Lower leg skin (tissue), 4 donors: Measurements from ENCODE around the gene CAMTA1. TPM values are rescaled to one million over a fixed set of nuclear protein-coding genes. Genes with fewer than 3 reads are reported as not detected.
"Not testable (repeated sequence)": the region's sequence is repeated elsewhere in the genome, so short reads cannot be mapped to it uniquely, and the experiment has no call there.

ENCODE experiments used
- DNase-seq, 2 donors: peaks; one replicate each; pipeline ENCODE4 v3.0.0-alpha.2; 2019; ENCODE audit warnings: low spot score in 2 of 2
- H3K4me3 ChIP-seq: fragments of 200-600 bp; sonication (generic); 2 replicates; pipeline ENCODE4 v1.5.1; 2017; ENCODE audit warnings: mild to moderate bottlenecking, low read depth; ENCODE audit not compliant: poor library complexity, severe bottlenecking
- POLR2A ChIP-seq, 2 donors: fragments of 450-650 bp; IDR thresholded peaks; one replicate each; pipeline ENCODE4 v1.6.1; 2016 to 2017; ENCODE audit warnings: antibody characterized with exemption in 2 of 2, mild to moderate bottlenecking in 1 of 2, moderate library complexity in 1 of 2
- WGBS, 2 donors: methylation state at CpG; one replicate each; pipeline ENCODE4 v1.1.5; 2018; 5-methylcytosine and 5-hydroxymethylcytosine counted together
- intact Hi-C: fragments of 100-400 bp; cut with DNase I; formaldehyde crosslinking; loops from one replicate; pipeline ENCODE4 v1.15.0; 2023; ENCODE audit warnings: low total_unique reads
- total RNA-seq, 4 donors: library from RNA; depleted of rRNA; stranded (reverse); fragments of >200 nt; gene quantifications; one replicate each; pipeline ENCODE4 v1.1.0, GENCODE V29; 2016
- TF ChIP-seq, protein P1 (sequence below), 3 donors: fragments of 450-650 bp; IDR thresholded peaks; one replicate each; pipeline ENCODE4 v1.5.1; 2016; ENCODE audit warnings: antibody characterized with exemption in 3 of 3, mild to moderate bottlenecking in 3 of 3, moderate library complexity in 2 of 3

CAMTA1 gene
- total RNA-seq, 4 donors from 2014 or later, result 24.4 to 52.3 (median 32.9) TPM

DNA sequence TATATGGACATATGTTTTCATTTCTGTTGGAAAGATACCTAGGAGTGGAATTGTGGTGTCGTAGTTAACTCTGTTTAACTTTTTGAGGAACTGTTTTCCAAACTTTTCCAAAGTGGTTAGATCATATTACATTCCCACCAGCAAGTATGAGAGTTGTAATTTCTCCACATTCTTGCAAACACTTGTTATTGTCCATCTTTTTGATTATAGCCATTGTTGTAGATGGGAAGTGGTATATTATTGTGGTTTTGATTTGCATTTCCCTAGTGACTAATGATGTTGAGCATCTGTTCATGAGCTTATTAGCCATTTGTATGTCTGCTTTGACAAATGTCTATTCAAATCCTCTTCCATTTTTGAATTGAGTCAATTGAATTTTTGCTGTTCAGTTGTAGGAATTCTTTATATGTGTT, 19.8 kb downstream of the CAMTA1 start:
- WGBS, 2 donors, result 79 to 82% methylated on average over 1 of the region's 1 CpG
- no peak for TF ChIP-seq POLR2A (IDR thresholded peaks at IDR 0.05)
- TF ChIP-seq, protein P1, sequence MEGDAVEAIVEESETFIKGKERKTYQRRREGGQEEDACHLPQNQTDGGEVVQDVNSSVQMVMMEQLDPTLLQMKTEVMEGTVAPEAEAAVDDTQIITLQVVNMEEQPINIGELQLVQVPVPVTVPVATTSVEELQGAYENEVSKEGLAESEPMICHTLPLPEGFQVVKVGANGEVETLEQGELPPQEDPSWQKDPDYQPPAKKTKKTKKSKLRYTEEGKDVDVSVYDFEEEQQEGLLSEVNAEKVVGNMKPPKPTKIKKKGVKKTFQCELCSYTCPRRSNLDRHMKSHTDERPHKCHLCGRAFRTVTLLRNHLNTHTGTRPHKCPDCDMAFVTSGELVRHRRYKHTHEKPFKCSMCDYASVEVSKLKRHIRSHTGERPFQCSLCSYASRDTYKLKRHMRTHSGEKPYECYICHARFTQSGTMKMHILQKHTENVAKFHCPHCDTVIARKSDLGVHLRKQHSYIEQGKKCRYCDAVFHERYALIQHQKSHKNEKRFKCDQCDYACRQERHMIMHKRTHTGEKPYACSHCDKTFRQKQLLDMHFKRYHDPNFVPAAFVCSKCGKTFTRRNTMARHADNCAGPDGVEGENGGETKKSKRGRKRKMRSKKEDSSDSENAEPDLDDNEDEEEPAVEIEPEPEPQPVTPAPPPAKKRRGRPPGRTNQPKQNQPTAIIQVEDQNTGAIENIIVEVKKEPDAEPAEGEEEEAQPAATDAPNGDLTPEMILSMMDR (IDR thresholded peaks at IDR 0.05), result no peak
- no peak overlapping the region for H3K4me3 ChIP-seq
- DNase-seq, result no peak
- intact Hi-C loops, result no loop called here

DNA sequence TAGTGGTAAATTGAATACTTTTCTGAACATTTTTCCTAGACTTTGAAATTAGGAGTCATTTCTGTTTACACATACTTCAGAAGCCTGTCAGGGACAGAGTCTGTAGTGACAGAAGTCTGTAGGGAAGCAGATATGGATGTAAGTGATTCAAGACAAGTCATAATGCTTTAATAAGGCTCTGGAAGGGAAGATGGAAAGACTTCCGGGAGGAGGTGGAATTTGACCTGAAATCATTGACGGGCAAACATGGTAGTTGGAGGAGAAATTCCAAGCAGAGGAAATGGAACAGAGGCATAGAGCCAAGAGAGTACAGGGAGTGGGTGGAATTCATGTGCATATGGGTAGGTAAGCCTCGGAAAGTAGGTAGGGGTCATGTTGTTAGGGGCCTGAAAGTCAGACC, 22.5 kb downstream of the CAMTA1 start:
- intact Hi-C loops, result no loop called here
- DNase-seq, result no peak
- TF ChIP-seq, protein P1 (IDR thresholded peaks at IDR 0.05), result no peak
- TF ChIP-seq POLR2A (IDR thresholded peaks at IDR 0.05), result no peak
- WGBS, 2 donors, result 63 to 74% methylated on average over 3 of the region's 3 CpGs
- H3K4me3 ChIP-seq, result no peak overlapping the region

DNA sequence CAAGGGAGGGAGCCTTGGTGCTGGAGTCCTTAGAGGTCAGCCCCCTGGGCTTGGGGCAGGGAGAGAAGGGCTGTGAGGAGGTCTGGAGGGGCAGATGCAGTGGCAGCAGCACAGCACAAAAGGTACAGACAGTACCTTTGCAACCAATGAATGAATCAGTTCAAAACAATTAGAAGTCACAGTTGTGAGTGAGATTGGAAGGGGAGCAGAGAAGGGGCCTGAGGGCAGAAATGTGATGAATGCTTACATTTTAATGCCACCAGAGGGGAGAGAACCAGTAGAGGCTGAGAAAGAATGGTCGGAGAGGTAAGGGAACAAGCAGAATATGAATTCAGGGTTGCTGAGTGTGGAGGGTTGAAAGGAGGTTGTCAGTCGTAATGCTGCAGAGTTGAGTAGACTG, 24.2 kb downstream of the CAMTA1 start:
- DNase-seq, result no peak
- 94 to 96% methylated on average over 2 of the region's 2 CpGs for WGBS, 2 donors
- H3K4me3 ChIP-seq, result no peak overlapping the region
- intact Hi-C loops, result no loop called here
- TF ChIP-seq POLR2A (IDR thresholded peaks at IDR 0.05), result no peak
- TF ChIP-seq, protein P1 (IDR thresholded peaks at IDR 0.05), result no peak

DNA sequence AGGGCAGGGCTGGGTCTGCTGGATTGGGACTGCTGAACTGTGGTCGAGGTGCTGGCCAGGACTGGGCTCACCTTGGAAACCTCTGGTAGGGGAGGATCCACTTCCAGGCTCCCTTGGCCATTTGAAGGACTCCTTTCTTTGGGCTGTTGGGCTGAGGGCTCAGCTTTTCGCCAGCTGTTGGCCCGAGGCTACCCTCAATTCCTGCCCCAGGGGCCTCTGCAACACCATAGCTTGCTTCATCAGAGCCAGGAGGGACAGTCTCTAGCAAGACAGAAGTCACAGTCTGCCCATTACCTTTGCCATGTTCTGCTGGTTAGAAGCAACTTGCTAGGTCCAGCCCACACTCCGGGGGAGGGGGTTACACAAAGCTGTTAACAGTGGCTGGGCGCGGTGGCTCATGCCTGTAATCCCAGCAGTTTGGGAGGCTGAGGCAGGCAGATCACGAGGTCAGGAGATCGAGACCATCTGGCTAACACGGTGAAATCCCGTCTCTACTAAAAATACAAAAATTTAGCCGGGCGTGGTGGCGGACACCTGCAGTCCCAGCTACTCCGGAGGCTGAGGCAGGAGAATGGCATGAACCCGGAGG, 25.0 kb downstream of the CAMTA1 start:
- 94 to 96% methylated on average over 14 to 15 of the region's 15 CpGs for WGBS, 2 donors
- intact Hi-C loops, H3K4me3 ChIP-seq, DNase-seq: not testable (repeated sequence)

DNA sequence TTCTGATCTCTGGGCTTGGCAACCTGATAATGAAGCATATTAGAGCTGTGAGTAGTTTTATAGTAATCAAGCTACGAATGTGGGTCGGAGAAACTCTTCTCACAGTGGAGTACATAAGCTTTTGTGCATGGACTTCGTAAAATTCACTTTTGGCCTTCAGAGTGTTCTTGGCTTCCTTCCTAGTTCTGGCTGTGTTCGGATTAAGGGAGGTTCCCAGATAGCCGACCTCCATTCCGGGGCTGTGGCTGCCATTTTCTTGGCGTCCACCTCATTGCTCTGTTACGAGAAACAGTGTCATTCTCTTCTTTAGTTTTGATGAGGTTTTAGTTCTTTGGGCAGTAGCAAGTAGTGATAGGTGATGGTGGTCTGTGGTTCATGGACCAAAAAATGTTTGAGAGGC, 26.3 kb downstream of the CAMTA1 start:
- DNase-seq, result no peak
- WGBS, 2 donors, result 66 to 73% methylated on average over 8 of the region's 8 CpGs
- intact Hi-C loops, result no loop called here

DNA sequence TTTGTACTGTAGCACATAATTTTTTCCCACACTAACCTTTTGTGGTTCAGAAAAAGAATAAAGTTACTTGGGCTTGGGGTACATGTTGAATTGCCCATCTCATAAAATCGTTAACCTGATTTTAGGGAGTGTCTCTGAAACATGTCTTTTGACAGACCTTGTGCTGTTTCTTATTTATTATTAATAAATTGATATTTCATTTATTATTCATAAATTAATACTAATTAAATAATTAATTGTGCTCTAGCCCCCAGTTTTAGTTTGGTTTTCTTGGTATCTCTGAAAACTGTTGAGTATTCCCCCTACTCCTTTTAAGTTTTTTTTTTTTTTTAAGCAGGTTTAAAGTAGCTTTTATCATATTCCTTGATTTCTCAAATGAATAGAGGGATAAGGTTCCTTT, 27.9 kb downstream of the CAMTA1 start:
- no peak for DNase-seq
- intact Hi-C loops, result no loop called here
- no peak for TF ChIP-seq POLR2A (IDR thresholded peaks at IDR 0.05)
- TF ChIP-seq, protein P1 (IDR thresholded peaks at IDR 0.05), result no peak
- 83 to 85% methylated on average over 1 of the region's 1 CpG for WGBS, 2 donors
- no peak overlapping the region for H3K4me3 ChIP-seq

More for the DNA sequence above, 26.3 kb downstream of the CAMTA1 start:
- TF ChIP-seq POLR2A (IDR thresholded peaks at IDR 0.05), result no peak
- TF ChIP-seq, protein P1 (IDR thresholded peaks at IDR 0.05), result no peak
- H3K4me3 ChIP-seq, result no peak overlapping the region
